A549 (cell line): ENCODE results near the gene ITGAX. TPM values are rescaled to one million over a fixed set of nuclear protein-coding genes. Genes with fewer than 3 reads are reported as not detected.

Source experiments
- ATAC-seq, 2 experiments: fragments of 200-7000 bp in 1 of 2; fragments of >200 bp in 1 of 2; cut with Nextera tagmentation in 1 of 2; cut with Tn5 transposase in 1 of 2; 3 replicates each; pipeline versions ENCODE4 v1.8.0 to v1.9.1; 2018 to 2020; ENCODE audit warnings: mild to moderate bottlenecking in 1 of 2, moderate library complexity in 1 of 2
- CTCF ChIA-PET: fragments of 300-600 bp; sonication (Branson Sonifier 250); formaldehyde crosslinking; extraction: SDS; loops from one replicate; lab custom pipeline; 2021; ENCODE audit warnings: antibody characterized with exemption, inconsistent platforms; lab: Yijun Ruan, JAX
- POLR2A ChIA-PET: fragments of 350-600 bp; formaldehyde crosslinking; extraction: SDS; loops from one replicate; lab custom pipeline; 2021; ENCODE audit warnings: antibody characterized with exemption, inconsistent platforms; lab: Yijun Ruan, JAX
- DNase-seq, 2 experiments: peaks; one replicate each; pipeline versions ENCODE4 v3.0.0 to v3.0.0-alpha.2; 2011 to 2016; ENCODE audit warnings: low read depth in 1 of 2, low spot score in 1 of 2
- FAIRE-seq: peaks from 2 replicates; lab custom pipeline; 2011; peaks lifted over from hg19 to GRCh38; lab: Jason Lieb, UNC
- H3K27ac ChIP-seq, 2 experiments: fragments of >200 bp; sonication (Bioruptor Twin); formaldehyde crosslinking; 3 replicates each; pipeline ENCODE4 v1.5.1; 2016 to 2017
- H3K4me1 ChIP-seq: fragments of >200 bp; sonication (Bioruptor Twin); formaldehyde crosslinking; 3 replicates; pipeline ENCODE4 v1.6.1; 2016
- H3K4me2 ChIP-seq: fragments of >200 bp; sonication (Bioruptor Twin); formaldehyde crosslinking; 3 replicates; pipeline ENCODE4 v1.6.1; 2016
- H3K4me3 ChIP-seq: fragments of >200 bp; sonication (Bioruptor Twin); formaldehyde crosslinking; 3 replicates; pipeline ENCODE4 v1.5.1; 2016
- H3K9me3 ChIP-seq: fragments of >200 bp; sonication (Bioruptor Twin); formaldehyde crosslinking; 3 replicates; pipeline ENCODE4 v1.6.1; 2016
- BCL3 ChIP-seq: fragments of >200 bp; sonication (Bioruptor Twin); formaldehyde crosslinking; IDR thresholded peaks from 3 replicates; pipeline ENCODE4 v1.6.1; 2016
- BHLHE40 ChIP-seq: IDR thresholded peaks from 2 replicates; pipeline ENCODE4 v1.6.1; 2012; ENCODE audit warnings: low read depth, low read length, inconsistent platforms
- CBX2 ChIP-seq: fragments of 200-600 bp; sonication (generic); IDR thresholded peaks from 2 replicates; pipeline ENCODE4 v1.6.1; 2016; ENCODE audit warnings: low read depth, mild to moderate bottlenecking, borderline replicate concordance
- CEBPB ChIP-seq, 2 experiments: fragments of >200 bp in 1 of 2; sonication (Bioruptor Twin) in 1 of 2; formaldehyde crosslinking in 1 of 2; IDR thresholded peaks; 2 replicates each; pipeline ENCODE4 v1.6.1; 2012 to 2016
- EP300 ChIP-seq, 2 experiments: fragments of >200 bp; sonication (Bioruptor Twin); formaldehyde crosslinking; IDR thresholded peaks; 2 replicates in 1 of 2; 3 replicates in 1 of 2; pipeline ENCODE4 v1.6.1; 2016 to 2017
- ESRRA ChIP-seq: fragments of 150-350 bp; IDR thresholded peaks from 2 replicates; pipeline ENCODE4 v1.6.1; 2014; ENCODE audit warnings: mild to moderate bottlenecking, low read length, borderline replicate concordance
- FOSB ChIP-seq: fragments of 250-450 bp; sonication (Bioruptor Pico); IDR thresholded peaks from 2 replicates; pipeline ENCODE4 v1.5.0; 2020; ENCODE audit warnings: mild to moderate bottlenecking, moderate library complexity
- FOSL2 ChIP-seq, 2 experiments: fragments of 450-650 bp in 1 of 2; fragments of >200 bp in 1 of 2; sonication (Bioruptor Twin) in 1 of 2; formaldehyde crosslinking; IDR thresholded peaks; 2 replicates each; pipeline versions ENCODE4 v1.5.0 to v1.6.1; 2016 to 2020; ENCODE audit warnings: mild to moderate bottlenecking in 1 of 2, moderate library complexity in 1 of 2
- GATA3 ChIP-seq: IDR thresholded peaks from 2 replicates; pipeline ENCODE4 v1.6.1; 2012; ENCODE audit warnings: borderline replicate concordance
- HOXB13 ChIP-seq: fragments of 250-450 bp; sonication (Bioruptor Pico); IDR thresholded peaks from 2 replicates; pipeline ENCODE4 v1.5.0; 2020; ENCODE audit warnings: low read depth, mild to moderate bottlenecking, moderate library complexity
- HOXB5 ChIP-seq: fragments of 250-450 bp; sonication (Bioruptor Pico); IDR thresholded peaks from 2 replicates; pipeline ENCODE4 v1.5.0; 2020; ENCODE audit warnings: mild to moderate bottlenecking, moderate library complexity
- JUNB ChIP-seq: fragments of >200 bp; sonication (Bioruptor Twin); formaldehyde crosslinking; IDR thresholded peaks from 2 replicates; pipeline ENCODE4 v1.6.1; 2016
- MAFK ChIP-seq: fragments of 450-650 bp; IDR thresholded peaks from 2 replicates; pipeline ENCODE4 v1.6.1; 2014; ENCODE audit not compliant: partially characterized antibody
- MAX ChIP-seq: IDR thresholded peaks from 2 replicates; pipeline ENCODE4 v1.6.1; 2012
- MYC ChIP-seq: IDR thresholded peaks from 2 replicates; pipeline ENCODE4 v1.6.1; 2012; ENCODE audit warnings: mild to moderate bottlenecking, inconsistent platforms, low read length, improper control_type of control experiment, borderline replicate concordance
- PBX3 ChIP-seq: IDR thresholded peaks from 2 replicates; pipeline ENCODE4 v1.6.1; 2012
- PHF8 ChIP-seq: fragments of 200-600 bp; sonication (generic); IDR thresholded peaks from 2 replicates; pipeline ENCODE4 v1.6.1; 2016; ENCODE audit warnings: low read depth, mild to moderate bottlenecking, antibody characterized with exemption, moderate library complexity, borderline replicate concordance
- POLR2AphosphoS2 ChIP-seq: conservative IDR thresholded peaks from 2 replicates; pipeline ENCODE4 v1.6.1; 2012; ENCODE audit warnings: low read length, improper control_type of control experiment, inconsistent platforms
- REST ChIP-seq: fragments of 200-600 bp; sonication (generic); IDR thresholded peaks from 2 replicates; pipeline ENCODE4 v1.6.1; 2016; ENCODE audit warnings: antibody characterized with exemption, mild to moderate bottlenecking, moderate library complexity
- RFX5 ChIP-seq: fragments of 450-650 bp; IDR thresholded peaks from 2 replicates; pipeline ENCODE4 v1.7.1; 2014; ENCODE audit warnings: antibody characterized with exemption, mild to moderate bottlenecking, moderate library complexity
- ZC3H11A ChIP-seq: fragments of 450-650 bp; IDR thresholded peaks from 2 replicates; pipeline ENCODE4 v1.6.1; 2014; ENCODE audit warnings: antibody characterized with exemption, mild to moderate bottlenecking
- ZNF302 ChIP-seq: fragments of 250-450 bp; sonication (Bioruptor Pico); IDR thresholded peaks from 2 replicates; pipeline ENCODE4 v1.9.0; 2021; ENCODE audit warnings: inconsistent platforms, mild to moderate bottlenecking, moderate library complexity
- WGBS: methylation state at CpG from one replicate; pipeline ENCODE4 v1.1.6; 2017; ENCODE audit errors: missing lambda C conversion rate; 5-methylcytosine and 5-hydroxymethylcytosine counted together
- polyA plus RNA-seq, 4 experiments: library from polyadenylated mRNA; depleted of rRNA in 3 of 4; stranded (reverse); fragments of >200 nt; fragmentation: RNase III in 1 of 4; extraction: RNeasy Plus Mini Kit Qiagen cat#74134 plus additional on column Dnase treatment in 1 of 4; gene quantifications; 2 replicates in 3 of 4; 3 replicates in 1 of 4; pipeline ENCODE4 v1.2.3, GENCODE V29; 2011 to 2017

The ITGAX gene
- polyA plus RNA-seq, 2 of the 4 experiments (the other 2 are of a cell fraction), result 0.49 to 0.87 TPM

GRCh38 chr16:31365131-31365865, 10.3 kb downstream of the ITGAX start:
- 75% methylated on average over 7 of the region's 7 CpGs for WGBS
- no peak for TF ChIP-seq RFX5
- TF ChIP-seq EP300 (IDR thresholded peaks at IDR 0.05), result no peak
- TF ChIP-seq CBX2, result no peak
- no peak for TF ChIP-seq FOSL2 (IDR thresholded peaks at IDR 0.05)
- no peak for TF ChIP-seq FOSL2 (CRISPR knock-in tag; IDR thresholded peaks at IDR 0.05)
- TF ChIP-seq ESRRA, result no peak
- no peak for TF ChIP-seq MAX
- TF ChIP-seq CEBPB (IDR thresholded peaks at IDR 0.05), result no peak
- no peak for TF ChIP-seq BCL3
- no peak for TF ChIP-seq PHF8
- no peak for TF ChIP-seq HOXB13
- no peak for TF ChIP-seq HOXB5 (CRISPR knock-in tag)
- TF ChIP-seq FOSB, result no peak
- no peak for TF ChIP-seq PBX3
- TF ChIP-seq MAFK, result no peak
- TF ChIP-seq JUNB, result no peak
- no peak for TF ChIP-seq GATA3
- TF ChIP-seq ZNF302, result no peak
- H3K4me1 ChIP-seq, result no peaks in the 10 kb centered on the region
- DNase-seq, result no peak
- H3K4me3 ChIP-seq, result no peak overlapping the region
- no peaks in the 10 kb centered on the region for H3K9me3 ChIP-seq
- H3K27ac ChIP-seq, result no peak overlapping the region
- no peak for FAIRE-seq
- H3K4me2 ChIP-seq, result no peak overlapping the region
- ChIA-PET CTCF (interaction anchor here (0.6 to 0.7 kb wide), 2 partner anchors 9 to 24 kb away, joined by 3 read pairs; no protein-coding TSS in a partner anchor), POLR2A (no interaction called here)
- no peak for ATAC-seq

- H3K27ac ChIP-seq, result no peak overlapping the region
- 75% methylated on average over 3 of the region's 3 CpGs for WGBS
- no peak overlapping the region for H3K4me2 ChIP-seq
- ATAC-seq (no peak), FAIRE-seq (no peak)
- TF ChIP-seq MAFK (no peak), FOSB (no peak), MYC (no peak), CBX2 (no peak), POLR2AphosphoS2 (no peak), BHLHE40 (no peak), ZC3H11A (no peak), ZNF302 (no peak), RFX5 (no peak), REST (no peak), FOSL2 (IDR thresholded peaks at IDR 0.05) (no peak), FOSL2 (CRISPR knock-in tag; IDR thresholded peaks at IDR 0.05) (no peak)
- TF ChIP-seq, all 56 proteins: peak for 0
- Histone ChIP-seq H3K9me3 (no peaks in the 10 kb centered on the region), H3K4me1 (no peaks in the 10 kb centered on the region), H3K4me3 (no peak overlapping the region)
- ChIA-PET POLR2A (interaction anchor here (0.7 kb wide), 1 partner anchor 96 kb away, joined by 4 read pairs; no protein-coding TSS in a partner anchor), CTCF (no interaction called here)
- no peak for DNase-seq
These were observed 12.9 kb downstream of the ITGAX start for GRCh38 chr16:31367853-31368252.
